HCT116 (cell line): Measurements from ENCODE around the gene CHRNA4. TPM values are rescaled to one million over a fixed set of nuclear protein-coding genes. Genes with fewer than 3 reads are reported as not detected.

Experiments
- ATAC-seq: fragments of 200-7000 bp; cut with Tn5 transposase; 2 replicates; pipeline ENCODE4 v1.9.1; 2020; ENCODE audit warnings: mild to moderate bottlenecking, moderate library complexity
- BruUV-seq: library from RNA; stranded (reverse); fragments of 400-500 nt; replicated peaks from 2 replicates; lab custom pipeline; 2021; lab: Mats Ljungman, UMichigan
- CTCF ChIA-PET: fragments of 300-600 bp; sonication (Branson Sonifier 250); formaldehyde crosslinking; loops from one replicate; lab custom pipeline; 2021; ENCODE audit warnings: antibody characterized with exemption; lab: Charles Lee
- POLR2A ChIA-PET: fragments of 300-600, 350-600 bp; sonication (Branson Sonifier 250); formaldehyde crosslinking; loops from one replicate; lab custom pipeline; 2021; ENCODE audit warnings: antibody characterized with exemption; lab: Charles Lee
- RAD21 ChIA-PET, 2 experiments: fragments of 300-600 bp; sonication (Branson Sonifier 250); formaldehyde crosslinking; loops; one replicate each; lab custom pipeline; 2023; ENCODE audit warnings: low total read pairs in 2 of 2; ENCODE audit not compliant: uncharacterized antibody in 2 of 2, unreplicated experiment in 2 of 2, low non-redundant PET in 1 of 2; lab: Charles Lee
- DNase-seq: peaks from one replicate; pipeline ENCODE4 v3.0.0-alpha.2; 2010; ENCODE audit warnings: low read depth, low spot score
- H2AFZ ChIP-seq: fragments of 200-600 bp; shearing (Covaris generic), sonication (generic); 2 replicates; pipeline ENCODE4 v1.6.1; 2017; ENCODE audit warnings: low read depth, mixed run types, mixed read lengths, antibody characterized with exemption, low read length; ENCODE audit not compliant: poor library complexity, severe bottlenecking
- H3K27ac ChIP-seq: 2 replicates; pipeline ENCODE4 v1.5.1; 2012; ENCODE audit warnings: low read depth, low read length
- H3K27me3 ChIP-seq: fragments of 200-600 bp; sonication (generic); 2 replicates; pipeline ENCODE4 v1.6.1; 2016; ENCODE audit warnings: mixed run types, low read length, mixed read lengths; ENCODE audit not compliant: insufficient read depth
- H3K36me3 ChIP-seq, 2 experiments: fragments of 200-500 bp in 1 of 2; fragments of 200-600 bp in 1 of 2; sonication (Bioruptor generic) in 1 of 2; sonication (generic) in 1 of 2; 2 replicates each; pipeline versions ENCODE4 v1.5.1 to v1.6.1; 2014 to 2016; ENCODE audit warnings: low read length in 2 of 2, inconsistent platforms in 1 of 2, mixed read lengths in 1 of 2, mixed run types in 1 of 2; ENCODE audit not compliant: insufficient read depth in 2 of 2, control insufficient read depth in 1 of 2
- H3K4me1 ChIP-seq, 2 experiments: fragments of 200-600 bp in 1 of 2; sonication (generic) in 1 of 2; 2 replicates each; pipeline versions ENCODE4 v1.5.1 to v1.6.1; 2012 to 2017; ENCODE audit warnings: low read length in 2 of 2, inconsistent platforms in 1 of 2, mild to moderate bottlenecking in 1 of 2, mixed read lengths in 1 of 2, mixed run types in 1 of 2, moderate library complexity in 1 of 2; ENCODE audit not compliant: insufficient read depth in 2 of 2, control insufficient read depth in 1 of 2
- H3K4me2 ChIP-seq: fragments of 200-600 bp; sonication (generic); 2 replicates; pipeline ENCODE4 v1.6.1; 2017; ENCODE audit warnings: mixed run types, low read length, mixed read lengths
- H3K4me3 ChIP-seq, 2 experiments: fragments of 200-600 bp in 1 of 2; sonication (generic) in 1 of 2; replicated peaks in 1 of 2; 2 replicates each; pipeline ENCODE4 v1.5.1; 2011 to 2016; ENCODE audit warnings: low read length in 2 of 2, control low read depth in 1 of 2, low read depth in 1 of 2, mild to moderate bottlenecking in 1 of 2, mixed read lengths in 1 of 2, mixed run types in 1 of 2
- H3K79me2 ChIP-seq: fragments of 200-600 bp; sonication (generic); 2 replicates; pipeline ENCODE4 v1.6.1; 2017; ENCODE audit warnings: mild to moderate bottlenecking, mixed run types, low read length, moderate library complexity, mixed read lengths; ENCODE audit not compliant: insufficient read depth
- H3K9ac ChIP-seq: fragments of 200-600 bp; sonication (generic); 2 replicates; pipeline ENCODE4 v1.6.1; 2016; ENCODE audit warnings: low read length, mixed read lengths
- H3K9me2 ChIP-seq: fragments of 200-600 bp; sonication (generic), shearing (Covaris generic); 2 replicates; pipeline ENCODE4 v1.6.1; 2017; ENCODE audit warnings: mixed run types, mild to moderate bottlenecking, moderate library complexity; ENCODE audit not compliant: insufficient read depth
- H3K9me3 ChIP-seq, 2 experiments: fragments of 200-500 bp in 1 of 2; fragments of 200-600 bp in 1 of 2; sonication (Bioruptor generic) in 1 of 2; sonication (generic) in 1 of 2; 2 replicates each; pipeline ENCODE4 v1.6.1; 2014 to 2017; ENCODE audit warnings: low read length in 2 of 2, mixed read lengths in 2 of 2, inconsistent platforms in 1 of 2, low read depth in 1 of 2, mild to moderate bottlenecking in 1 of 2, mixed run types in 1 of 2, moderate library complexity in 1 of 2; ENCODE audit not compliant: control insufficient read depth in 1 of 2, insufficient read depth in 1 of 2
- H4K20me1 ChIP-seq: fragments of 200-600 bp; sonication (generic), shearing (Covaris generic); 2 replicates; pipeline ENCODE4 v1.6.1; 2017; ENCODE audit warnings: mixed run types, mild to moderate bottlenecking, moderate library complexity; ENCODE audit not compliant: insufficient read depth
- EGR1 ChIP-seq: IDR thresholded peaks from 2 replicates; pipeline ENCODE4 v1.6.1; 2012; ENCODE audit warnings: low read depth
- EZH2 ChIP-seq: fragments of 200-600 bp; sonication (generic); IDR thresholded peaks from 2 replicates; pipeline ENCODE4 v1.6.1; 2017; ENCODE audit warnings: antibody characterized with exemption, mixed run types
- JUND ChIP-seq: IDR thresholded peaks from 2 replicates; pipeline ENCODE4 v1.6.1; 2012
- POLR2A ChIP-seq: IDR thresholded peaks from 2 replicates; pipeline ENCODE4 v1.7.0; 2011; ENCODE audit warnings: borderline replicate concordance; ENCODE audit not compliant: insufficient read depth, insufficient read length; ENCODE audit errors: extremely low read depth
- POLR2AphosphoS5 ChIP-seq: IDR thresholded peaks from 2 replicates; pipeline ENCODE4 v1.6.1; 2011; ENCODE audit warnings: mild to moderate bottlenecking, low read depth, low read length, moderate library complexity
- RAD21 ChIP-seq: IDR thresholded peaks from 2 replicates; pipeline ENCODE4 v1.6.1; 2012; ENCODE audit warnings: low read depth, mild to moderate bottlenecking
- SIN3A ChIP-seq: IDR thresholded peaks from 2 replicates; pipeline ENCODE4 v1.6.1; 2012; ENCODE audit warnings: low read depth
- SP1 ChIP-seq: IDR thresholded peaks from 2 replicates; pipeline ENCODE4 v1.6.1; 2012; ENCODE audit warnings: low read depth
- SRF ChIP-seq: IDR thresholded peaks from 2 replicates; pipeline ENCODE4 v1.6.1; 2012; ENCODE audit warnings: low read depth
- TCF7L2 ChIP-seq: IDR thresholded peaks from 2 replicates; pipeline ENCODE4 v1.7.0; 2011; ENCODE audit warnings: borderline replicate concordance, inconsistent platforms; ENCODE audit not compliant: insufficient read depth, insufficient read length; ENCODE audit errors: extremely low read depth
- YY1 ChIP-seq: IDR thresholded peaks from 2 replicates; pipeline ENCODE4 v1.6.1; 2011; ENCODE audit warnings: low read length, low read depth, moderate library complexity, mild to moderate bottlenecking; ENCODE audit not compliant: insufficient replicate concordance; ENCODE audit errors: extremely low read depth
- ZFX ChIP-seq: fragments of 450-650 bp; IDR thresholded peaks from 2 replicates; pipeline ENCODE4 v1.6.1; 2017
- intact Hi-C: fragments of 100-400 bp; cut with micrococcal nuclease; formaldehyde crosslinking; loops from 2 replicates; pipeline ENCODE4 v1.10.0; 2022
- total RNA-seq: library from RNA; stranded (reverse); gene quantifications from one replicate; pipeline ENCODE4 v1.2.1, GENCODE V29; 2021; ENCODE audit not compliant: unreplicated experiment
- TF ChIP-seq, protein P1 (sequence below), 3 experiments: fragments of 200-600 bp in 1 of 3; sonication (generic) in 1 of 3; IDR thresholded peaks in 2 of 3; conservative IDR thresholded peaks in 1 of 3; 2 replicates each; pipeline ENCODE4 v1.5.1; 2012 to 2017; ENCODE audit warnings: low read depth in 2 of 3, low read length in 2 of 3, antibody characterized with exemption in 1 of 3, borderline replicate concordance in 1 of 3, control low read depth in 1 of 3, mild to moderate bottlenecking in 1 of 3, mixed read lengths in 1 of 3, mixed run types in 1 of 3, moderate library complexity in 1 of 3; ENCODE audit not compliant: insufficient read depth in 1 of 3
- TF ChIP-seq, protein P2 (sequence below): IDR thresholded peaks from 2 replicates; pipeline ENCODE4 v1.6.1; 2011; ENCODE audit warnings: mild to moderate bottlenecking, low read length, moderate library complexity; ENCODE audit not compliant: insufficient replicate concordance; ENCODE audit errors: extremely low read depth
- TF ChIP-seq, protein P3 (sequence below): IDR thresholded peaks from 2 replicates; pipeline ENCODE4 v1.6.1; 2012; ENCODE audit warnings: low read depth
- TF ChIP-seq, protein P4 (sequence below): IDR thresholded peaks from 2 replicates; pipeline ENCODE4 v1.6.1; 2012

CHRNA4 gene
- total RNA-seq, 1 experiment from 2014 or later: not detected

DNA sequence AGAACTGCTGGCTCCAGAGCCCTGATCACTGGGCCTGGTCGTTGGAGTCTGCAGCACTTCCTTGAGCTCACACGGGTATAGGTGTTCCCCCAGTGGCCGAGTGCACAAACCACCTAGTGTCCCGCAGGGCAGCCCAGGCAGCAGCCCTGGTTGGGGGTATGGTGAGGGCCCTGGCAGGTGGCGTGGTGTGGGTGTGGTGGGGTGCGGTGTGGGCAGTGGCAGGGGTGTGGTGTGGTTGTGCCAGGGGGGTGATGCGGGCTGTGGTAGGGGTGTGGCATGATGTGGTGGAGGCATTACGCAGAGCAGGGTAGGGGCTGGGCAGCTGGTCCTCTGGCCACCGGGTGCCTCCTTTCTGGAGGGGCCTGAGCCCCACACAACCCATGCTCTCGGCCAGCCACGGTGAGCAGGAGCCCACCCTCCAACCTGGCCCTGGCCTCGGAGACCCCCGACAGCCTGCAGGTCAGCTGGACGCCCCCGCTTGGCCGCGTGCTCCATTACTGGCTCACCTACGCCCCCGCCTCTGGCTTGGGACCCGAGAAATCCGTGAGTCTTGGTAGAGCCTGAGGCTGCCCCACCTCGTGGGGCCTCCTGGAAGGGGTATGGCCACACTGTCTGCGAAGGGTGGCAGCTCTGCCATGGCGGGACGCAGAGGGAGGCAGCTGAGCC lies 47.7 kb downstream of the CHRNA4 start:
- no TSS peak for BruUV-seq
- Histone ChIP-seq H3K9me3 (no peaks in the 10 kb centered on the region), H3K4me3 (no peak overlapping the region), H2AFZ (no peak overlapping the region), H3K9ac (no peak overlapping the region), H3K4me1 (no peaks in the 10 kb centered on the region), H3K36me3 (no peaks in the 10 kb centered on the region), H3K27ac (no peak overlapping the region; the same call in 1 of the 2 replicates), H3K79me2 (no peaks in the 10 kb centered on the region), H3K4me2 (no peak overlapping the region), H3K9me2 (no peaks in the 10 kb centered on the region), H3K27me3 (no peaks in the 10 kb centered on the region), H4K20me1 (no peaks in the 10 kb centered on the region)
- ChIA-PET RAD21 (no interaction called here), CTCF (no interaction called here), POLR2A (no interaction called here)
- DNase-seq (no peak), ATAC-seq (no peak)
- TF ChIP-seq SP1 (no peak), YY1 (no peak), SIN3A (no peak), TCF7L2 (no peak), RAD21 (no peak), POLR2AphosphoS5 (no peak), ZFX (no peak), JUND (no peak), SRF (no peak), EGR1 (no peak), POLR2A (no peak), EZH2 (no peak)
- TF ChIP-seq, protein P1, sequence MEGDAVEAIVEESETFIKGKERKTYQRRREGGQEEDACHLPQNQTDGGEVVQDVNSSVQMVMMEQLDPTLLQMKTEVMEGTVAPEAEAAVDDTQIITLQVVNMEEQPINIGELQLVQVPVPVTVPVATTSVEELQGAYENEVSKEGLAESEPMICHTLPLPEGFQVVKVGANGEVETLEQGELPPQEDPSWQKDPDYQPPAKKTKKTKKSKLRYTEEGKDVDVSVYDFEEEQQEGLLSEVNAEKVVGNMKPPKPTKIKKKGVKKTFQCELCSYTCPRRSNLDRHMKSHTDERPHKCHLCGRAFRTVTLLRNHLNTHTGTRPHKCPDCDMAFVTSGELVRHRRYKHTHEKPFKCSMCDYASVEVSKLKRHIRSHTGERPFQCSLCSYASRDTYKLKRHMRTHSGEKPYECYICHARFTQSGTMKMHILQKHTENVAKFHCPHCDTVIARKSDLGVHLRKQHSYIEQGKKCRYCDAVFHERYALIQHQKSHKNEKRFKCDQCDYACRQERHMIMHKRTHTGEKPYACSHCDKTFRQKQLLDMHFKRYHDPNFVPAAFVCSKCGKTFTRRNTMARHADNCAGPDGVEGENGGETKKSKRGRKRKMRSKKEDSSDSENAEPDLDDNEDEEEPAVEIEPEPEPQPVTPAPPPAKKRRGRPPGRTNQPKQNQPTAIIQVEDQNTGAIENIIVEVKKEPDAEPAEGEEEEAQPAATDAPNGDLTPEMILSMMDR (IDR thresholded peaks at IDR 0.05 in 2 of 3, conservative IDR thresholded peaks at IDR 0.05 in 1 of 3; ENCODE audit: borderline replicate concordance in 1 of 3, insufficient read depth in 1 of 3, low read depth in 2 of 3, low read length in 2 of 3): no peak
- TF ChIP-seq, protein P2, sequence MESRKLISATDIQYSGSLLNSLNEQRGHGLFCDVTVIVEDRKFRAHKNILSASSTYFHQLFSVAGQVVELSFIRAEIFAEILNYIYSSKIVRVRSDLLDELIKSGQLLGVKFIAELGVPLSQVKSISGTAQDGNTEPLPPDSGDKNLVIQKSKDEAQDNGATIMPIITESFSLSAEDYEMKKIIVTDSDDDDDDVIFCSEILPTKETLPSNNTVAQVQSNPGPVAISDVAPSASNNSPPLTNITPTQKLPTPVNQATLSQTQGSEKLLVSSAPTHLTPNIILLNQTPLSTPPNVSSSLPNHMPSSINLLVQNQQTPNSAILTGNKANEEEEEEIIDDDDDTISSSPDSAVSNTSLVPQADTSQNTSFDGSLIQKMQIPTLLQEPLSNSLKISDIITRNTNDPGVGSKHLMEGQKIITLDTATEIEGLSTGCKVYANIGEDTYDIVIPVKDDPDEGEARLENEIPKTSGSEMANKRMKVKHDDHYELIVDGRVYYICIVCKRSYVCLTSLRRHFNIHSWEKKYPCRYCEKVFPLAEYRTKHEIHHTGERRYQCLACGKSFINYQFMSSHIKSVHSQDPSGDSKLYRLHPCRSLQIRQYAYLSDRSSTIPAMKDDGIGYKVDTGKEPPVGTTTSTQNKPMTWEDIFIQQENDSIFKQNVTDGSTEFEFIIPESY: no peak
- TF ChIP-seq, protein P3, sequence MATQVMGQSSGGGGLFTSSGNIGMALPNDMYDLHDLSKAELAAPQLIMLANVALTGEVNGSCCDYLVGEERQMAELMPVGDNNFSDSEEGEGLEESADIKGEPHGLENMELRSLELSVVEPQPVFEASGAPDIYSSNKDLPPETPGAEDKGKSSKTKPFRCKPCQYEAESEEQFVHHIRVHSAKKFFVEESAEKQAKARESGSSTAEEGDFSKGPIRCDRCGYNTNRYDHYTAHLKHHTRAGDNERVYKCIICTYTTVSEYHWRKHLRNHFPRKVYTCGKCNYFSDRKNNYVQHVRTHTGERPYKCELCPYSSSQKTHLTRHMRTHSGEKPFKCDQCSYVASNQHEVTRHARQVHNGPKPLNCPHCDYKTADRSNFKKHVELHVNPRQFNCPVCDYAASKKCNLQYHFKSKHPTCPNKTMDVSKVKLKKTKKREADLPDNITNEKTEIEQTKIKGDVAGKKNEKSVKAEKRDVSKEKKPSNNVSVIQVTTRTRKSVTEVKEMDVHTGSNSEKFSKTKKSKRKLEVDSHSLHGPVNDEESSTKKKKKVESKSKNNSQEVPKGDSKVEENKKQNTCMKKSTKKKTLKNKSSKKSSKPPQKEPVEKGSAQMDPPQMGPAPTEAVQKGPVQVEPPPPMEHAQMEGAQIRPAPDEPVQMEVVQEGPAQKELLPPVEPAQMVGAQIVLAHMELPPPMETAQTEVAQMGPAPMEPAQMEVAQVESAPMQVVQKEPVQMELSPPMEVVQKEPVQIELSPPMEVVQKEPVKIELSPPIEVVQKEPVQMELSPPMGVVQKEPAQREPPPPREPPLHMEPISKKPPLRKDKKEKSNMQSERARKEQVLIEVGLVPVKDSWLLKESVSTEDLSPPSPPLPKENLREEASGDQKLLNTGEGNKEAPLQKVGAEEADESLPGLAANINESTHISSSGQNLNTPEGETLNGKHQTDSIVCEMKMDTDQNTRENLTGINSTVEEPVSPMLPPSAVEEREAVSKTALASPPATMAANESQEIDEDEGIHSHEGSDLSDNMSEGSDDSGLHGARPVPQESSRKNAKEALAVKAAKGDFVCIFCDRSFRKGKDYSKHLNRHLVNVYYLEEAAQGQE: no peak
- TF ChIP-seq, protein P4, sequence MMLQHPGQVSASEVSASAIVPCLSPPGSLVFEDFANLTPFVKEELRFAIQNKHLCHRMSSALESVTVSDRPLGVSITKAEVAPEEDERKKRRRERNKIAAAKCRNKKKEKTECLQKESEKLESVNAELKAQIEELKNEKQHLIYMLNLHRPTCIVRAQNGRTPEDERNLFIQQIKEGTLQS: no peak
- intact Hi-C loops: no loop called here
